Uterus (tissue), 2 donors: ENCODE data around the gene SLC39A3.

Experiments
- POLR2A ChIP-seq, 2 donors: fragments of 450-650 bp; IDR thresholded peaks; one replicate each; pipeline ENCODE4 v1.6.1; 2016; ENCODE audit warnings: antibody characterized with exemption in 2 of 2, mild to moderate bottlenecking in 1 of 2, moderate library complexity in 1 of 2
- TF ChIP-seq, protein P1 (sequence below), 4 experiments: fragments of 200-600 bp in 2 of 4; fragments of 450-650 bp in 2 of 4; sonication (generic) in 2 of 4; IDR thresholded peaks; one replicate each; pipeline ENCODE4 v1.5.1; 2016 to 2019; ENCODE audit warnings: antibody characterized with exemption in 4 of 4, mild to moderate bottlenecking in 2 of 4, moderate library complexity in 1 of 4

GRCh38 chr19:2768365-2769132 is 28.7 kb upstream of the SLC39A3 start:
- TF ChIP-seq POLR2A (IDR thresholded peaks at IDR 0.05): no peak
- TF ChIP-seq, protein P1, sequence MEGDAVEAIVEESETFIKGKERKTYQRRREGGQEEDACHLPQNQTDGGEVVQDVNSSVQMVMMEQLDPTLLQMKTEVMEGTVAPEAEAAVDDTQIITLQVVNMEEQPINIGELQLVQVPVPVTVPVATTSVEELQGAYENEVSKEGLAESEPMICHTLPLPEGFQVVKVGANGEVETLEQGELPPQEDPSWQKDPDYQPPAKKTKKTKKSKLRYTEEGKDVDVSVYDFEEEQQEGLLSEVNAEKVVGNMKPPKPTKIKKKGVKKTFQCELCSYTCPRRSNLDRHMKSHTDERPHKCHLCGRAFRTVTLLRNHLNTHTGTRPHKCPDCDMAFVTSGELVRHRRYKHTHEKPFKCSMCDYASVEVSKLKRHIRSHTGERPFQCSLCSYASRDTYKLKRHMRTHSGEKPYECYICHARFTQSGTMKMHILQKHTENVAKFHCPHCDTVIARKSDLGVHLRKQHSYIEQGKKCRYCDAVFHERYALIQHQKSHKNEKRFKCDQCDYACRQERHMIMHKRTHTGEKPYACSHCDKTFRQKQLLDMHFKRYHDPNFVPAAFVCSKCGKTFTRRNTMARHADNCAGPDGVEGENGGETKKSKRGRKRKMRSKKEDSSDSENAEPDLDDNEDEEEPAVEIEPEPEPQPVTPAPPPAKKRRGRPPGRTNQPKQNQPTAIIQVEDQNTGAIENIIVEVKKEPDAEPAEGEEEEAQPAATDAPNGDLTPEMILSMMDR (IDR thresholded peaks at IDR 0.05): no peak
